Small intestine (tissue), 16 donors: ENCODE results near the gene EIPR1. TPM values are rescaled to one million over a fixed set of nuclear protein-coding genes. Genes with fewer than 3 reads are reported as not detected.

Source experiments
- DNase-seq, 2 donors: peaks; one replicate each; pipeline versions ENCODE4 v3.0.0 to v3.0.0-alpha.2; 2013
- FAIRE-seq: peaks from 2 replicates; lab custom pipeline; 2012; peaks lifted over from hg19 to GRCh38; lab: Jason Lieb, UNC
- H3K27ac ChIP-seq, 3 donors: one replicate each; pipeline ENCODE4 v1.5.1; 2013; ENCODE audit warnings: low read length in 2 of 3, mild to moderate bottlenecking in 2 of 3, control low read depth in 1 of 3, inconsistent platforms in 1 of 3, low read depth in 1 of 3, moderate library complexity in 1 of 3
- H3K27me3 ChIP-seq, 3 donors: one replicate each; pipeline ENCODE4 v1.6.1; 2013; ENCODE audit warnings: low read length in 3 of 3, inconsistent platforms in 1 of 3; ENCODE audit not compliant: control insufficient read depth in 3 of 3, insufficient read depth in 3 of 3
- H3K36me3 ChIP-seq, 3 donors: one replicate each; pipeline ENCODE4 v1.6.1; 2013; ENCODE audit warnings: low read length in 3 of 3, inconsistent platforms in 1 of 3, low read depth in 1 of 3, mild to moderate bottlenecking in 1 of 3, moderate library complexity in 1 of 3; ENCODE audit not compliant: control insufficient read depth in 3 of 3, insufficient read depth in 2 of 3
- H3K4me1 ChIP-seq, 3 donors: one replicate each; pipeline ENCODE4 v1.6.1; 2013; ENCODE audit warnings: low read length in 2 of 3, inconsistent platforms in 1 of 3, low read depth in 1 of 3, mild to moderate bottlenecking in 1 of 3, moderate library complexity in 1 of 3; ENCODE audit not compliant: control insufficient read depth in 3 of 3, insufficient read depth in 2 of 3
- H3K4me3 ChIP-seq, 3 donors: one replicate each; pipeline ENCODE4 v1.5.1; 2013; ENCODE audit warnings: low read length in 3 of 3, control low read depth in 1 of 3, inconsistent platforms in 1 of 3, low read depth in 1 of 3, mild to moderate bottlenecking in 1 of 3, moderate library complexity in 1 of 3
- H3K9me3 ChIP-seq, 2 donors: one replicate each; pipeline ENCODE4 v1.6.1; 2013; ENCODE audit warnings: low read depth in 1 of 2, low read length in 1 of 2; ENCODE audit not compliant: control insufficient read depth in 2 of 2, insufficient read depth in 1 of 2
- WGBS, 3 donors: extraction: QIAGEN DNeasy Blood & Tissue Kit; methylation state at CpG; one replicate each; pipeline ENCODE4 v1.1.7; 2013; 5-methylcytosine and 5-hydroxymethylcytosine counted together
- long read RNA-seq, 10 donors: transcript quantifications; one replicate each; lab custom pipeline, GENCODE V29; 2026
- polyA plus RNA-seq, 4 donors: library from polyadenylated mRNA; stranded (reverse) in 3 of 4; unstranded in 1 of 4; fragments of 200-250 nt in 3 of 4; fragments of 120-200 nt in 1 of 4; gene quantifications; one replicate each; pipeline versions ENCODE4 v1.2.1 to v1.2.3, GENCODE V29; 2013
- donor health status: healthy with polysubstance abuse.
- donor health status: control.
- donor health status: control.
- donor health status: Bipolar disorder and iron deficiency.
- donor health status: healthy.

The EIPR1 gene
- 10 to 100 TPM; 16.8 to 28.5 (median 19.5) TPM for polyA plus RNA-seq
- long read RNA-seq, donor 1, result 0 reads
- long read RNA-seq, donor 2, partial matches to known transcripts, result 0 of 1 reads
- long read RNA-seq, donor 2, other reads (novel, unspliced or antisense), result 0 of 1 reads
- long read RNA-seq, donor 3, partial matches to known transcripts, result 0 of 1 reads
- long read RNA-seq, donor 3, other reads (novel, unspliced or antisense), result 0 of 1 reads
- long read RNA-seq, donor 4, result 0 reads
- long read RNA-seq, donor 5, partial matches to known transcripts, result 0 of 2 reads
- long read RNA-seq, donor 5, other reads (novel, unspliced or antisense), result 0 of 2 reads
- long read RNA-seq, donor 6, transcript EIPR1-201 (9 exons, 1,766 nt), result major isoform, 8 of 10 reads
- long read RNA-seq, donor 6, partial matches to known transcripts, result 0 of 10 reads
- long read RNA-seq, donor 6, other reads (novel, unspliced or antisense), result 0 of 10 reads
- long read RNA-seq, donor 7, result 0 reads
- long read RNA-seq, donor 8, result 0 reads
- long read RNA-seq, donor 9, result 0 reads
- long read RNA-seq, donor 10, partial matches to known transcripts, result 6 of 10 reads
- long read RNA-seq, donor 10, other reads (novel, unspliced or antisense), result 0 of 10 reads

DNA sequence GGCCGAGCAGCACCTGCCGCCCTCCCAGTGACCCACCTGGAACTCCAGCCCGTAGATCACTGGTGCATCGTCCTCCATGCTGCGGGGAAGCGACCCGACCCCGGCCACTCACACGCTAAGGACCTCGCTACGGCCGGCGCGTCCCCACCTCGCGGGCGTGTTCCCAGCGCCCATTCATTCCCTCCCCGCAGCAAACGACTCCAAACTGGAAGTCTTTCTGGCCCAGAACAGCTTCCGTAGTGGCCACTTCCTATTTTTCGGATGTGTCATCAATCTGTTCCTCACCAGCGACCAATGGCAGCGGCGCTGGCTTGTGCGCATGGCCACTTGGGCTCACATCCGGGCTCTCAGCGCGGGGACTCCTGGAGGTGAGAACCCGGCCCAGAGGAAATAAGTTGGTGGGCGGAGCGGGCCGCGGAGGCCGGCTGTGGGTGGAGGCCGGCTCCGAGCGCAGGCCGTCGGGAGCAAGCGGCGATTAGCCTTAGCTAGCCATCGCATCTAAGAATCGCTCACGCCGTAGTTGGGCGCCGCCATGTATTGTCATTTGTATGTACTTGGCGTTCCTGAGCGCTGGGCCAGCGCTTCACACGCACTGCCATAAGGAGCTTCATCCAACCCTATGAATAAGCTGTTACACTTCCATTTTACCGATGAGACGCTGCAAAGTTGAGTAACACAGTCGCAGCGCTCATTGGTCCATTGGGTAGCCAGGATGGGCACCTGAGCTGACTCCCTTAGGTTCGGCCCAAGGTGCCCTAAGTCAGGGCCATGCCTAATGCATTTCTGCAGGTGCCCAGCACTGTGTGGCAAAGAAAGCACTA is at the start of gene EIPR1:
Gene EIPR1, minus strand, starts transcription at position 207 of the 821 bp plus-strand sequence. Its CDS starts 129 bp downstream, at position 78.
- peaks cover 0 to 12% of the 10 kb centered on the region in 2 donors for H3K9me3 ChIP-seq
- H3K4me3 ChIP-seq, result peak within 1 kb of the TSS; percentile 29 to 87 (median 80)
- 1 to 2% (median 1%) methylated on average over 54 to 57 of the region's 57 CpGs for WGBS, 3 donors
- H3K27me3 ChIP-seq, result no peaks in the 10 kb centered on the region
- peaks cover 2 to 20% (median 7%) of the 10 kb centered on the region in 3 donors for H3K4me1 ChIP-seq
- DNase-seq (peak; percentile 99), FAIRE-seq (no peak)
- H3K36me3 ChIP-seq, result peaks cover 0 to 3% (median 2%) of the 10 kb centered on the region in 3 donors
- H3K27ac ChIP-seq, result peak within 1 kb of the TSS; percentile 77 to 94 (median 89)

DNA sequence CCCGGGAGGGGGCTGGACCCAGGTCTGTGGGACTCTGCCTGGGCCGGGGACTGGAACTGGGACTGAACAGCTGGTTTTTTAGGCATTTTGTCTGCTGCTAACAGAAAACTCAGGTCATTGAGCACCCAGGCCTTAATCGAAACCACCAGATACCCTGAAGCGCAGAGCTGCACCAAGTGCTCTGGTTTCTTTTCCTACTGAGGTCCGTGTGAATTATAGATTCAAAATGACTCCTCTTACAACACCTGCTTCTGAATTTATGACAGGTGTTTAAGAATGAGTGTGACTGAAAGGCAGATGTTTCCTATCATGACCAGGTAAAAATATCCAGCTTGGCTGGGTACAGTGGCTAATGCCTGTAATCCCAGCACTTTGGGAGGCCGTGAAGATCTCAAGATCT is 49.7 kb upstream of the EIPR1 start:
- H3K4me3 ChIP-seq, result no peak overlapping the region
- H3K27ac ChIP-seq, result peak overlapping the region in 1 of 3 donors; percentile 8
- H3K36me3 ChIP-seq, result peaks cover 8 to 58% (median 22%) of the 10 kb centered on the region in 3 donors
- no peak for FAIRE-seq
- no peak for DNase-seq
- H3K4me1 ChIP-seq, result no peaks in the 10 kb centered on the region
- no peaks in the 10 kb centered on the region for H3K27me3 ChIP-seq
- no peaks in the 10 kb centered on the region for H3K9me3 ChIP-seq
- 25 to 69% (median 43%) methylated on average over 6 of the region's 6 CpGs for WGBS, 3 donors

DNA sequence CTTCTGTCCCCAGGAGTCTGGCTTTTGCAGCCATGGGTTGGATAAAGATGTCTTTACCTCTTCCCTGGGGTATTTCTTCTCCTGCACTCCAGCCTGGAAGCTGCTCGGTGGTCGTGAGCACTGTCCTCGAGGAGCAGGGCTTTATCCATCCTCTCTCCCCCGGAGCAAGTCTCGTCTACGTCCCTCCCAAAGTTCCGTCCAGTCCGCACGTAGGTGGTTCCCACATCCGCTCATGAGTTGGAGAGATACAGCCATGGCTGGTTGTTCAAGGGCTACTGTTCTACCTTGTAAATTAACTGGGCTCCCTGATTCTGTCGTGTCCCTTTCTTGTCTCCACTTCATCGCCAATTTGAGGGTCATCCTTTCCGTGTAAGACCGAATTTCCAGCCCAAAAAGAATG is 49.0 kb upstream of the EIPR1 start:
- no peak for DNase-seq
- no peak overlapping the region for H3K27ac ChIP-seq
- no peak overlapping the region for H3K4me3 ChIP-seq
- WGBS, 3 donors, result 91 to 96% (median 95%) methylated on average over 14 of the region's 14 CpGs
- no peak for FAIRE-seq
- H3K9me3 ChIP-seq, result no peaks in the 10 kb centered on the region
- H3K36me3 ChIP-seq, result peaks cover 12 to 64% (median 27%) of the 10 kb centered on the region in 3 donors
- no peaks in the 10 kb centered on the region for H3K4me1 ChIP-seq
- no peaks in the 10 kb centered on the region for H3K27me3 ChIP-seq

DNA sequence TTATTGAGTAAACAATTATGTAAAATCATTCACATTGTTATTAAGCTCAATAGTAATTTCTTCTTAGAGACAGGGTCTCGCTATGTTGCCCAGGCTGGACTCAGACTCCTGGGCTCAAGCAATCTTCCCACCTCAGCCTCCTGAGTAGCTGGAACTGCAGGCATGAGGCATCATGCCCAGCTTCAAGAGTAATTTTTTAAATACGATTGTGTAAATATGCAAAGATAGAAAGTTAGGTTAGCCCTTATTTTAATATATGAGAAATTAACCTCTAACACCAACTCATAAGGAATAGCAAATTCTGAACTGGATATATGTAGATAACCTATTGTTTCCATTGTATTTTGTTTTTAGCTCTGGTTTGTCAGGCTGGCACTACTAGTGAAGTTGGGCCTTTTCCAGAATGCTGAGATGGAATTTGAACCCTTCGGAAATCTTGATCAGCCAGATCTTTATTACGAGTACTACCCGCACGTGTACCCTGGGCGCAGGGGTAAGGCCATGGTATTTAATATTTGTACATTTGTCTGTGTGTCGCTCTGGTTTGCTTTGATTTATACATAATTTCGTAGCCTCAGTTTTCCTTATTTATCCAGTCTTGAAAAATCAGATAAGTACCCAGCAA is 46.7 kb upstream of the EIPR1 start:
- no peaks in the 10 kb centered on the region for H3K27me3 ChIP-seq
- H3K27ac ChIP-seq, result no peak overlapping the region
- peaks cover 12 to 65% (median 26%) of the 10 kb centered on the region in 3 donors for H3K36me3 ChIP-seq
- no peak for FAIRE-seq
- DNase-seq, result peak in 1 of 2 donors; percentile 61
- no peaks in the 10 kb centered on the region for H3K9me3 ChIP-seq
- H3K4me3 ChIP-seq, result no peak overlapping the region
- WGBS, 3 donors, result 33 to 78% (median 61%) methylated on average over 9 of the region's 9 CpGs
- no peaks in the 10 kb centered on the region for H3K4me1 ChIP-seq

DNA sequence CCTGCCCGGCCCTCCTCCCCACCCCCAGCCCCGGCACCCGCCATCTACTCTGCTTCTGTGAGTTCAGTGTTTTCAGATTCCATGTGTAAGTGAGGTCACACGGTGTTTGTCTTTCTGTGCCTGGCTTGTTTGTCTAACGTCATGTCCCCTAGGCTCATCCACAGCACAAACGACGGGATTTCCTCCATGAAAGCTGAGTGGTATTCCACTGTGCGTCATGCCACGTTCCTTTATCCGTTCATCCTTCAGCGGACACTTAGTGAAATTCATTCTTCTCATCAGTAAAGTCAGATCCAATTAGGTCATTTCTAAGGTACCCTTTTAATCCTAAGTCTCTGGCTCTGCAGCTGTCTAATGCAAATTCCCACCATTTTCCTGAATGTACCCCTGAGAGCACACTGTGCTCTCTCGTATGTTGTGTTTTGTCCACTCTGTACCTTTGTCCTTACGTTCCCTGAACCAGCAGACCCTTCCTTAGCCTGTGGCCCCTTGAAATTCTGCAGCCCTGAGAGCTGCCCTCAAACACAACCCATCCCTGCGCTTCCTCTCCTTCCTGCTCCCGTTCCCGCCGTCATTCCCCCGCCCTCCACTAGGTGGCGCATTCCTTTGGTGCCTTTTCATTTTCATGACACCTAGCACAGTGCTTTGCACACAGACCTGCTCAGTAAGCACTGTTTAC is 46.0 kb upstream of the EIPR1 start:
- no peak overlapping the region for H3K27ac ChIP-seq
- peak; percentile 70 to 71 for DNase-seq
- peaks cover 13 to 64% (median 26%) of the 10 kb centered on the region in 3 donors for H3K36me3 ChIP-seq
- no peaks in the 10 kb centered on the region for H3K9me3 ChIP-seq
- WGBS, 3 donors, result 70 to 78% (median 71%) methylated on average over 19 of the region's 19 CpGs
- no peaks in the 10 kb centered on the region for H3K27me3 ChIP-seq
- FAIRE-seq, result no peak
- no peak overlapping the region for H3K4me3 ChIP-seq
- no peaks in the 10 kb centered on the region for H3K4me1 ChIP-seq

DNA sequence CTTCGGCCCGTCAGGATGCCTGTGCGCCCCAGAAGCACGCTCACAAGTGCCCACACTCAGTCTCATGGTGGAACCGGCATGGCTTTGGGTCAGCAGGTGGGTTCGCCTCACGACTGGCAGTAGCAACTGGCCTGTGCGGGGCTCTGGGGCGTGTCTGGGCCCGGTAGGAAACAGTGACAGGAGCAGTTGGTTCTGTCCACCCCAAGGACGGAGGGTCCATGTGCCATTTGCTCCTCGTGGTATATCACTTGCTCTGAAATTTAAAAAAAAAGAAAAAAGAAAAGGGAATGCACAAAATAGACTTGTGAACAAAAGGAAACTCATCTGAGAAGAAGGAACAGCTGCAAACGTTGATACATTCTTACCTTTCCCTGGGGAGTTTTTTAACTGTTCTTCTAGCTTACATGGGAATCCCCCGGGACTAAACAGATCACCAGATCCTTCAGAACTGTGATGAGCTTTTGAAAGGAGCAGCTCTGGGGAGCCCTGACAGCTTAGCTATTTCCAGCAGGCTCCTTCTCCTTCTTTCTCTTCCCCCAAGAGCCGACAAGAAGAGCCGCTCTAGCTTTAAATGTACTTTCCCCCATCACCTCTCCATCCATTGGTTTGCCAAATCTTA is 44.7 kb upstream of the EIPR1 start:
- WGBS, 3 donors, result 82 to 88% (median 85%) methylated on average over 16 of the region's 16 CpGs
- no peak overlapping the region for H3K4me3 ChIP-seq
- no peaks in the 10 kb centered on the region for H3K27me3 ChIP-seq
- DNase-seq, result no peak
- no peak for FAIRE-seq
- no peaks in the 10 kb centered on the region for H3K9me3 ChIP-seq
- H3K4me1 ChIP-seq, result no peaks in the 10 kb centered on the region
- H3K36me3 ChIP-seq, result peaks cover 13 to 70% (median 26%) of the 10 kb centered on the region in 3 donors
- H3K27ac ChIP-seq, result no peak overlapping the region

DNA sequence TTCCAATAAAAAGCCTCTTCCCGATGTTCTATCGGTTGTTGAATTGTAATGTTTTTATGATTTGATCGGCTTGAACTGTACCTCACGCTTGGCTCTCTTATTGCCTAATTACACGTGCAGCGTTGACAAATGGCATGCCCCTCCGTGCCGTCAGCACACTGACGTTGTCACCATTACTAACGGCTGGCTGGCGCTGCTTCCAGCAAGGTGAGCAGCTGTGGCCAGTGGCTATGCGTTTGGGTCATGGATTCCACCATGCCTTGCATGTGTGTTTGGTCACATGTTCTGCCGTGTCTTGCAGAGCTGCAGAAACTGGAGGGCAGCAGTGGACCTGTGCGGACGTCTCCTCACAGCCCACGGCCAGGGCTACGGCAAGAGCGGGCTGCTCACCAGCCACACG is 44.0 kb upstream of the EIPR1 start:
- Histone ChIP-seq H3K27me3 (no peaks in the 10 kb centered on the region), H3K27ac (no peak overlapping the region), H3K36me3 (peaks cover 13 to 69% (median 26%) of the 10 kb centered on the region in 3 donors), H3K4me1 (no peaks in the 10 kb centered on the region), H3K9me3 (no peaks in the 10 kb centered on the region), H3K4me3 (no peak overlapping the region)
- 91% methylated on average over 19 of the region's 19 CpGs for WGBS, 3 donors
- DNase-seq, result no peak
- FAIRE-seq, result no peak
